Left lobe of liver (tissue), 2 donors: Measurements from ENCODE around the gene ZFR2. TPM values are rescaled to one million over a fixed set of nuclear protein-coding genes. Genes with fewer than 3 reads are reported as not detected.
"Not testable (repeated sequence)": the region's sequence is repeated elsewhere in the genome, so short reads cannot be mapped to it uniquely, and the experiment has no call there.

Source experiments
- ATAC-seq: fragments of 200-7000 bp; cut with Tn5 transposase; one replicate; pipeline ENCODE4 v1.9.1; 2020; ENCODE audit warnings: mild to moderate bottlenecking, moderate library complexity
- DNase-seq: peaks from one replicate; pipeline ENCODE4 v3.0.0-alpha.2; 2020; ENCODE audit warnings: low spot score
- total RNA-seq: library from RNA; stranded (reverse); gene quantifications from one replicate; pipeline ENCODE4 v1.2.1, GENCODE V29; 2021
- donor health status: DM: no; HTN: no; CAD: no; lungs with moderate emphysema.
- donor health status: DM: no; HTN: yes; CAD: no.

ZFR2 gene
- total RNA-seq, 1 donor from 2014 or later = not detected

- ATAC-seq = no peak
- DNase-seq = no peak
Observed at GRCh38 chr19:3775831-3776230, 93.0 kb downstream of the ZFR2 start.

GRCh38 chr19:3775374-3775711, 93.5 kb downstream of the ZFR2 start:
- ATAC-seq (no peak), DNase-seq (no peak)

- no peak for ATAC-seq
- no peak for DNase-seq
Observed at GRCh38 chr19:3774621-3775373, 94.0 kb downstream of the ZFR2 start.

GRCh38 chr19:3773814-3774515, 94.9 kb downstream of the ZFR2 start:
- no peak for ATAC-seq
- no peak for DNase-seq

GRCh38 chr19:3771906-3772455, 96.9 kb downstream of the ZFR2 start, which contains the start of gene RAX2:
Gene RAX2 (minus strand): TSS chr19:3772228. CDS start chr19:3771742, 486 bp downstream.
- ATAC-seq = no peak
- DNase-seq = no peak

- DNase-seq (no peak), ATAC-seq (no peak)
Observed at GRCh38 chr19:3771000-3771905, 97.6 kb downstream of the ZFR2 start.

GRCh38 chr19:3770136-3770999, 98.5 kb downstream of the ZFR2 start:
- DNase-seq (no peak), ATAC-seq (no peak)

- no peak for ATAC-seq
Observed at GRCh38 chr19:3769494-3769893, 99.3 kb downstream of the ZFR2 start.

GRCh38 chr19:3768748-3769099, 100.1 kb downstream of the ZFR2 start:
- DNase-seq = no peak
- ATAC-seq = no peak

More at GRCh38 chr19:3769494-3769893, 99.3 kb downstream of the ZFR2 start:
- DNase-seq = no peak

GRCh38 chr19:3768015-3768747, 100.7 kb downstream of the ZFR2 start:
- ATAC-seq = no peak
- DNase-seq = no peak

GRCh38 chr19:3767050-3767449, 101.8 kb downstream of the ZFR2 start:
- DNase-seq (no peak), ATAC-seq (no peak)

GRCh38 chr19:3766520-3766919, 102.3 kb downstream of the ZFR2 start:
- DNase-seq = no peak

GRCh38 chr19:3765757-3766156, 103.1 kb downstream of the ZFR2 start:
- ATAC-seq, DNase-seq: not testable (repeated sequence)

More at GRCh38 chr19:3766520-3766919, 102.3 kb downstream of the ZFR2 start:
- ATAC-seq = no peak

GRCh38 chr19:3765121-3765520, 103.7 kb downstream of the ZFR2 start:
- ATAC-seq = no peak
- no peak for DNase-seq

- peak; percentile 87 for ATAC-seq
- peak; percentile 100 for DNase-seq
Observed at GRCh38 chr19:3762501-3763459, 106.1 kb downstream of the ZFR2 start, which contains the start of gene MRPL54. Gene MRPL54 (plus strand): TSS chr19:3762682. CDS start chr19:3762701, 19 bp downstream.

- ATAC-seq (no peak), DNase-seq (no peak)
Observed at GRCh38 chr19:3762130-3762473, 106.7 kb downstream of the ZFR2 start.

GRCh38 chr19:3761382-3762129, 107.3 kb downstream of the ZFR2 start, which contains the start of gene APBA3:
Gene APBA3 (minus strand): TSS chr19:3761692. CDS start chr19:3760264, 1,428 bp downstream.
- peak; percentile 74 for ATAC-seq
- peak; percentile 94 for DNase-seq
